Caco-2 (cell line): ENCODE measurements around the gene TPRG1. TPM values are rescaled to one million over a fixed set of nuclear protein-coding genes. Genes with fewer than 3 reads are reported as not detected.

Experiments used
- BruUV-seq: library from RNA; stranded (reverse); fragments of 400-500 nt; replicated peaks from 2 replicates; lab custom pipeline; 2021; lab: Mats Ljungman, UMichigan
- CTCF ChIA-PET: fragments of 300-600 bp; sonication (Branson Sonifier 250); formaldehyde crosslinking; loops from one replicate; lab custom pipeline; 2022; ENCODE audit warnings: antibody characterized with exemption; lab: Charles Lee
- POLR2A ChIA-PET: fragments of 300-600 bp; sonication (Branson Sonifier 250); formaldehyde crosslinking; loops from one replicate; lab custom pipeline; 2022; ENCODE audit warnings: antibody characterized with exemption; lab: Charles Lee
- DNase-seq, 2 experiments: peaks; one replicate each; pipeline versions ENCODE4 v3.0.0 to v3.0.0-alpha.2; 2020 to 2022
- H3K27me3 ChIP-seq: replicated peaks from 2 replicates; pipeline ENCODE4 v1.6.0; 2011; ENCODE audit warnings: low read length; ENCODE audit not compliant: control insufficient read depth, insufficient read depth
- H3K36me3 ChIP-seq: 2 replicates; pipeline ENCODE4 v1.5.1; 2011; ENCODE audit warnings: low read length; ENCODE audit not compliant: control insufficient read depth, insufficient read depth
- H3K4me1 ChIP-seq: fragments of 250-450 bp; sonication (Bioruptor Pico); 2 replicates; pipeline ENCODE4 v1.5.1; 2020; ENCODE audit warnings: mild to moderate bottlenecking
- H3K4me3 ChIP-seq: 2 replicates; pipeline ENCODE4 v1.5.1; 2011; ENCODE audit warnings: low read depth, mild to moderate bottlenecking, control low read depth, low read length
- H3K9me3 ChIP-seq: fragments of 250-450 bp; sonication (Bioruptor Pico); 2 replicates; pipeline ENCODE4 v1.5.1; 2020; ENCODE audit warnings: mild to moderate bottlenecking, moderate library complexity
- H3K27ac Mint-ChIP-seq: one replicate; pipeline ENCODE4 v1.8.0; 2022; ENCODE audit warnings: mixed read lengths; ENCODE audit not compliant: unreplicated experiment
- H3K27me3 Mint-ChIP-seq: one replicate; pipeline ENCODE4 v1.8.0; 2022; ENCODE audit warnings: mixed read lengths; ENCODE audit not compliant: insufficient read depth, unreplicated experiment
- H3K36me3 Mint-ChIP-seq: one replicate; pipeline ENCODE4 v1.8.0; 2022; ENCODE audit warnings: mild to moderate bottlenecking, mixed read lengths; ENCODE audit not compliant: insufficient read depth, unreplicated experiment
- H3K4me1 Mint-ChIP-seq: one replicate; pipeline ENCODE4 v1.8.0; 2022; ENCODE audit warnings: low read depth, mixed read lengths; ENCODE audit not compliant: unreplicated experiment
- H3K4me3 Mint-ChIP-seq: one replicate; pipeline ENCODE4 v1.8.0; 2022; ENCODE audit warnings: mild to moderate bottlenecking, moderate library complexity, mixed read lengths; ENCODE audit not compliant: unreplicated experiment
- H3K9me3 Mint-ChIP-seq: one replicate; pipeline ENCODE4 v1.8.0; 2022; ENCODE audit warnings: mixed read lengths; ENCODE audit not compliant: unreplicated experiment
- intact Hi-C: fragments of 100-400 bp; cut with micrococcal nuclease; formaldehyde crosslinking; loops from one replicate; pipeline ENCODE4 v1.10.0; 2022; ENCODE audit not compliant: unreplicated experiment
- total RNA-seq: library from RNA; stranded (reverse); gene quantifications from 2 replicates; pipeline ENCODE4 v1.2.3, GENCODE V29; 2022
- TF ChIP-seq, protein P1 (sequence below), 2 experiments: fragments of 200-600 bp in 1 of 2; IDR thresholded peaks; 1 replicate in 1 of 2; 2 replicates in 1 of 2; pipeline versions ENCODE4 v1.5.1 to v1.8.0; 2011 to 2022; ENCODE audit warnings: antibody characterized with exemption in 1 of 2, control low read depth in 1 of 2, inconsistent platforms in 1 of 2, low read depth in 1 of 2, low read length in 1 of 2, mild to moderate bottlenecking in 1 of 2, moderate library complexity in 1 of 2; ENCODE audit not compliant: insufficient read depth in 1 of 2, severe bottlenecking in 1 of 2, unreplicated experiment in 1 of 2

TPRG1 gene
- total RNA-seq, 1 experiment from 2014 or later = 1.5 TPM

DNA sequence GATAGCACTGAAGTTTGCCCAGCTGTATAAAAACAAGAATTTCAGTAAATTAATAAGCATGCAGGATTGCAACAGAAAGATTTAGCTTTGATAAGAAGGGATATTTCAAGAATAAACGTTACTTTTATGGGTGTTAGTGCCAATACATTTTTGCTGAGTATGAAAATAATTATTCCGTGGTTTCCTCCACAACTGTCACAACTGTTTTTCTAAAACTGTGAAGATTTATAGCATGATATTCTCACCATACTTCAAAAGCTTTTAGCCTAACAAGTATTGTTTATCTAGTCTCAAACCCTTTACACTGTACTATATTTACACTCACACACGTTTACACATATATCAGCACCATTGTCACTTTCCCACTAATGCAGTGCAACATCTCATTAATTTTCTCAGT is 200.5 kb downstream of the TPRG1 start:
- DNase-seq = no peak
- BruUV-seq = no TSS peak
- Histone ChIP-seq H3K36me3 (no peaks in the 10 kb centered on the region), H3K27me3 (no peaks in the 10 kb centered on the region), H3K4me1 (peaks cover 10% of the 10 kb centered on the region; the same call in 1 of the 2 replicates), H3K9me3 (no peaks in the 10 kb centered on the region), H3K4me3 (no peak overlapping the region)
- Mint-ChIP-seq H3K9me3 (peaks cover 9% of the 10 kb centered on the region), H3K27ac (no peak overlapping the region), H3K4me1 (no peaks in the 10 kb centered on the region), H3K4me3 (no peak overlapping the region), H3K36me3 (no peaks in the 10 kb centered on the region), H3K27me3 (no peaks in the 10 kb centered on the region)
- POLR2A ChIA-PET = no interaction called here
- intact Hi-C loops = no loop called here
- CTCF ChIA-PET = no interaction called here
- TF ChIP-seq, protein P1, sequence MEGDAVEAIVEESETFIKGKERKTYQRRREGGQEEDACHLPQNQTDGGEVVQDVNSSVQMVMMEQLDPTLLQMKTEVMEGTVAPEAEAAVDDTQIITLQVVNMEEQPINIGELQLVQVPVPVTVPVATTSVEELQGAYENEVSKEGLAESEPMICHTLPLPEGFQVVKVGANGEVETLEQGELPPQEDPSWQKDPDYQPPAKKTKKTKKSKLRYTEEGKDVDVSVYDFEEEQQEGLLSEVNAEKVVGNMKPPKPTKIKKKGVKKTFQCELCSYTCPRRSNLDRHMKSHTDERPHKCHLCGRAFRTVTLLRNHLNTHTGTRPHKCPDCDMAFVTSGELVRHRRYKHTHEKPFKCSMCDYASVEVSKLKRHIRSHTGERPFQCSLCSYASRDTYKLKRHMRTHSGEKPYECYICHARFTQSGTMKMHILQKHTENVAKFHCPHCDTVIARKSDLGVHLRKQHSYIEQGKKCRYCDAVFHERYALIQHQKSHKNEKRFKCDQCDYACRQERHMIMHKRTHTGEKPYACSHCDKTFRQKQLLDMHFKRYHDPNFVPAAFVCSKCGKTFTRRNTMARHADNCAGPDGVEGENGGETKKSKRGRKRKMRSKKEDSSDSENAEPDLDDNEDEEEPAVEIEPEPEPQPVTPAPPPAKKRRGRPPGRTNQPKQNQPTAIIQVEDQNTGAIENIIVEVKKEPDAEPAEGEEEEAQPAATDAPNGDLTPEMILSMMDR (IDR thresholded peaks at IDR 0.05; ENCODE audit: insufficient read depth in 1 of 2, low read depth in 1 of 2, low read length in 1 of 2, severe bottlenecking in 1 of 2, unreplicated experiment in 1 of 2) = no peak
